Hypothalamus (tissue), 51 donors: ENCODE measurements around the gene ASB15.
A peak's percentile ranks its signal among the peaks of the same experiment; 100 is the strongest.

Experiments
- DNase-seq, 51 donors: peaks; one replicate each; lab custom pipeline; 2025; lab: John Stamatoyannopoulos, UW

Gene ASB15

DNA sequence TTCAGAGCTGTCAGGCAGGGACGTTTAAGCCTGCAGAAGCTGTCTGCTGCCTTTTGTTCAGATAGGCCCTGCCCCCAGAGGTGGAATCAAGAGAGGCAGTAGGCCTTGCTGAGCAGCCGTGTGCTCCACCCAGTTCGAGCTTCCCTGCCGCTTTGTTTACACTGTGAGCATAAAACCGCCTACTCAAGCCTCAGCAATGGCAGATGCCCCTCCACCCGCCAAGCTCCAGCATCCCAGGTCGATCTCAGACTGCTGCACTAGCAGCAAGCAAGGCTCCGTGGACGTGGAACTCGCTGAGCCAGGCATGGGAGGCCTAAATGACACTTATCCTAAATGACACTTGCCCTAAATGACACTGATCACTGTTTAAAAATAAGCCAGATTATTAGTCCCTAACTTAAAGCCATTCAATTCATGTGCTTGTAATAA is 6.8 kb upstream of the ASB15 start:
- DNase-seq = no peak

- no peak for DNase-seq
Measured at GRCh38 chr7:123598657-123599056, 3.0 kb upstream of the ASB15 start.

DNA sequence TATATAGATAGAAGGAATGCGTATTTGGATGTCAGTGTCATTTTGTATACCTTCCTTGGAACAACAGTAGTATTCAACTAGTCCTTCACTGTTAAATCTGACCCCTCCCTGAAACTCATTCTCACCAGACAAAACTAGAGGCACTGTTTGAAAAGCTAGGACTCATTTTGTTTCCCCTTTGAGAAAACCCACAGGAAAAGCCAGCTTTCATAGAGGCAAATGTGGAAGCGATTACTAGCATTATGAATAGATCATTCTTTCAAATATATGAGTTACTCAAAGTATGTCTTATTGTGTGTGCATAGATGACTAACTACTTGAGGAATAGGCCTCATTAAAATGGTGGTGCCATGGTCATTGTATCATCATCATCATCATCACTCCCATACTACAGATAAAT is 1.9 kb upstream of the ASB15 start:
- no peak for DNase-seq

DNA sequence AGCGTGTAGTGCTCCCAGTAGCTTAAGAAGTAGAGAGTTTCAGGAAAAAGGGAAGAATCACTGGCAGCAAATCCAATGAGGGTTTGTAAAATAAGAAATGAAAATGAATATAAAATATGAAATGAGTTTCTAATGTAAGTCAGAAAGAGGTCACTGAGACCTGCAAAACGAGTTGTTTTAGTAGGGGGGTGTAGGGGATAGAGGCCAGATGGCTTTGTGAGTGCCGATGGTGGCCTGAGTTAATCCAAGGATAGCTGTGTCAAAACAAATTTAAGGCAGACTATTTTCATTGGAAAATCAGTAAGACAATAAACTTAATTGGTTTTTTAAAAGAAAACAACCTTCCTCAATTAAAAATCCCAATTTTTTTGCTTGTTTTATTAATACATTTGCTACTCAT is 745 bp upstream of the ASB15 start:
- no peak for DNase-seq

DNA sequence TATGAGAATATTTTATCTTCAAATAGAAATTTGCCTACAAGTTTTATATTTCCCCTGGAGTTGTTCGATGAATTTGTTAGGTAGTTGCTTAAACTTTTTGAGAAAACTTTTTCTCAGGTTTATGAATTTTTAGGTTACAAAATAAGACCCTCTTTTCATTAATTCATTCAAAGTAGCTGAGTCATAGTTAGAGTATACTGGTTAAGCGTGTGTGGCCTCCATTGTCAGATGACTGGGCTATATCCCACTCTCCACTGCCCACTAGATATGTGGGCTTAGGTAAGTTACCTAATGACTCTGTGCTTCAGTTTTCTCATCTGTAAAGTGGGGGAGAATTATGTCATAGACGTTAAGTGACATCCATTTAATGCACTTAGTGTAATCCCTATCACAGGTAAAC is 1.0 kb downstream of the ASB15 start:
- no peak for DNase-seq

DNA sequence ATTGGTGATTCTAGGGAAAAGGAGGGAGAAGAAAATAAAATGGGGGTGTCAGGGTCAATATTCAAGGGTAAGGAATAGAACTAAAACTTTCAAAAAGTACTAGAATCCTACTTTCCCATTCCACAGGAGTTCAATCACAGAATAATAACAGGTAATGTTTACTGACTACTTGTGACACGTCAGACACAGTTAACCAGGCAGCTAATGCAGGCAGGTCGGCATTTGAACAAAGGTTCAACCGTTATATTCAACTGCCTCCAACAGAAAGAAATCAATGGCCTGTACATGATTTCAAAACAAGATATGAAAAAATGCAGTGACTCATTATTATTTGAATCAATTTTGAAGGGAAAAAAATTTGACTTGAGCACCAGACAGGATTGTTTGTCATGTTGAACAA is 3.1 kb downstream of the ASB15 start:
- no peak for DNase-seq

DNA sequence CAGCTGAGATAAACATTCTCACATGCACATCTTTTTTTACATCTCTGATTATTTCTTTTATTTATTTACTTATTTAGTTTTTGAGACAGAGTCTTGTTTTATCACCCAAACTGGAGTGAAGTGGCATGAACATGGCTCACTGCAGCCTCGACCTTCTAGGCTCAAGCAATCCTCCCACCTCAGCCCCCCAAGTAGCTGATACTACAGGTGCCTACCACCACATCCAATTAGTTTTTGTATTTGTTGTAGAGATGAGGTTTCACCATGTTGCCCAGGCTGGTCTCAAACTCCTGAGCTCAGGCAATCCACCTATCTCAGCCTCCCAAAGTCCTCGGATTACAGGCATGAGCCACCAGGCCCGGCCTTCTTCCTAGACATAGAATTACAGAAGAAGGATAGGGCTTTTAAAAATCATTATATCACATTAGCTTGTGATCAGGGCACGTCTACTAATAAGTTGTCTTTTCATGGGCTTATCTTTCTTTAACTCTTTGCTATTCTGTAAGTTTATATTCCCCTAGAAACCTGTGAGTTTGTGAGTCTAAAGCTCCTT is 5.9 kb downstream of the ASB15 start:
- DNase-seq = no peak

DNA sequence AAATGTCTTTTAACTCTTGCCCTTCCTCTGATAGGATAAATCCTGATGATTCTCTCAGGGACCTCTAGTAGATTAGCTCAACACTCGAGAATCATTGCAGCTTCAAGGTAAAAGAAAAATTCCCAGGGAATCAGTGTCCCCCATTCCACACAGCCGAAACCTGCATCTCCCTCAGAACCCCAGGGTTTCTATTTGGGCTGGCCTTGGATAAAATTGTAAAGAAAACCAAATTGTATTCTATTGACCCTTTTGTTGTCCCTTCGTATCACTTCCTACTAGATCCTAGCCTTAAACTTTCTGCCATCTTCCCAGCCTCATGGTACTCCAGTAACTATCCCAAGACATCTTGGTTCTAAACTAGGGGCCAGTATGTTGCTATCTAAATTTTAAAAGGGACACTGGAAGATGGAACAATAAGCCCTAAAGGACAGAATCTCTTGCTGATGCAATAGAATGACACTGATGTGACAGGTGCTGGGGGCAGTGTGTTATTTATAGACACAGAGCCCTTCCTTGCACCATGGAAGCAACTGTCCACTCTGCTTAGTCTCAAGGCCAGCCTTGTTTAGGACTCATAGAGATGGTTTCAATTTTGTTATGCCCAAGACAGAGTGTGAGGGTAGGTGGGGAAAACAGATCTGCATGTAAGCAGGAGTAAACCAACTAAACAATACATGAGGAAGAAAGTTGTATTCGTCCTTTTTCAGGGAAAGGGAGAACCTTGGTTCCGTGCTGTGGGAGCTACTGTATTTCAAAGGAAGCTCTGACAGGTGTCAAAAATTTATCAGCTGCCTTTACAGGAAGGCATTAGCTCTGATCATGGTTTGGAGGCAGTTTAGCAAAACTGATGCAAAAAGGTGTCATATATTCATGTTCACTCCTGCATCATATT is 7.6 kb downstream of the ASB15 start:
- DNase-seq = no peak

DNA sequence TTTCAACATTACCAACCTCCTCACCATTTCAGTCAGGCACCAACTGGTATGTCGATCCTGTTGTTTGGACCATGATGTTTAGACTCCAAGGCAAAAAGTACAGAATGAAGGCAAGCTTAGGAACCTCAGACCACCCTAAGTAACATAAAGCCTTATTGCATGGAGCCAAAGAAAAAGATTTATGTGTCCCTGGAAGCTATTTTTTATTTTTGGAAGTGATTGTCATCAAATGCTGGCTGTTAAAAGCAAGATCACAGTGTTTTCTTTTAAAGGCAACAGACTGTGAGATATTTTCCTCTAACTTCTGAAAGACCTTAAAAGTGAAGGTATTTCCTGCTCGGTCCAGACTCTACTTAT is 8.2 kb downstream of the ASB15 start:
- DNase-seq = no peak

DNA sequence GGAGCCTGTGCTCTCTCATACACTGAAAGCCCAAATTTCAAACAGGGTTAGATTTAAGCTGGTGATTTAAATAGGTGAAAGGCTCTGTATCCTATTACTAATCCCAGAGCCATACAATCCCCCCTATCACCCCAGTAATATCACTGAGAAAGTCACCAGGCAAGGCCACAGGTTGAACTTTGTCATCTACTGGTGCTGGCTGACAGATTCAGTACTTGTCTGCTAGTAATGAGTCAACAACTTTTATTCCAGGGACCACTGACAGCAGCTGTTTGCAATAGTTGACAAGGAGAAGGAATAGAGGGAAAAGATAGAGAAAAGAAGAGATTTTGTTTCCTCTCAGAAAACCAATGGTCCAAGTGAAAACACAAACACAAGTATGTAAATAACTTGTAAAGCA is 10.4 kb downstream of the ASB15 start:
- no peak for DNase-seq

DNA sequence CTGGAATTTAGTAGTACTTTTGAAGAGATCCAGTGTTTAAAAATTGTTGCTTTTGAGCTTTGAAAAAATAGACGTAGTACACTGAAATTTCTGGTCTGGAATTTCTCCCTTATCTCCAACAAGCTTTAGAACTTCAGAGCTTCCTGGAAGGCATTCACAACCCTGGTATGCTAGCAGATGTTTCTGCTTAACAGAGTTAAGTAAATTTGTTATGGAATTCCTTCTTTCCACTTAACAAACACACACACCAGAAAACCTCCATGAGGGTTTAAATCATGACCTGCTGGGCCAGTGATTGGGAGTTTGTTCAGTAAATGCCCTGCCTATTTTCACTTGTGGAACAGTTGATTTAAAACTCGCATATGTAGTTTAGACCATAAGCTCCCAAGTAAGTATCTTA is 13.7 kb downstream of the ASB15 start:
- no peak for DNase-seq

DNA sequence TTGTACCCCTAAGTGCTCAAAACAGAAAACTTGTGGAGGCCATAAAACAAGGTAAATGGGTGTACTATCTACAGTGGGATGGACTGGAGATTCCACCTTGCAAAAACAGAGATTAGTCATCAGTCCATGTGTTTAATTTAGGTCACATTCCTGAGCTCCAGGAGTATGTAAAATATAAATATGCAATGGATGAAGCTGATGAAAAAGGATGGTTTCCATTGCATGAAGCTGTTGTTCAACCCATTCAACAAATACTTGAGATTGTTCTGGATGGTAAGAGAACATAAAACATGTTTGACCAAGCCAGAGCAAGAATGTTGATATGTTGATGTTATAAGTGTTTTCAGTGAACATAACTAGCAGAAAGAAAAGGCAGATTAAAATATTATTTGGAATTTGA is 14.6 kb downstream of the ASB15 start:
- no peak for DNase-seq

GRCh38 chr7:123621707-123622106 is 20.1 kb downstream of the ASB15 start:
- no peak for DNase-seq

DNA sequence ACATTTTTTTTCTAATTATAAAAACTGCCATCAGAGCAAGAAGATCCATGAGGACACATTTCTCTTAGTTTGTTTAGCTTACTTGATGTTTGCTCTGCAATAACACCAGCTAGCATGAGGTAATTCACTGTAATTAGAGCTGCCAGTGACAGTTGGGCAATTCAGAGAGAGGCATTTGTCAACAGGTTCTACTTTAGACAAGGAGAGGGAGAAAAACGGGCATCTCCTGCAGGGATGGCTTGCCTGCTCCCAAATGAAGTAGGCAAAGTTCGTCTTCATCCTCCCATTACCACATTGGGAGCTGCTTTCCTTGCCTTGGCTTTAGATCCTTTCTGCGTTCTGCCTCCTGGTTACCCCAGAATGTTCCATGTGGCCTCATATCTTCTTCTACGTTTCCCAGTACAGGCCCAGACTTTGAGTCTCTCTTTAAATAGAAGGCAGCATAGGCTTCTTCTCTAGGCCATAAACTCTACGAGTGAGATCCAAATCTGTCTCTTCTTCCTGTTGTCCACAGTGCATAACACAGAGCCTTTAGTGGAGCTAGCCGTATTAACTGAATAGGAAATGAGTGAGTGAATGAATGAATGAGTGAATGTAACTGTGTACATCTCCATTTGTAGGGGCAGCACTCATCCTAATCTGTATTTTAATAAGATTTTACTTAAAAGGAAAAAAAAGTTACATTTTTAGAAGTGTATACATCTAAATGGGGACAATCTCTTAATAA is 21.2 kb downstream of the ASB15 start:
- no peak for DNase-seq

DNA sequence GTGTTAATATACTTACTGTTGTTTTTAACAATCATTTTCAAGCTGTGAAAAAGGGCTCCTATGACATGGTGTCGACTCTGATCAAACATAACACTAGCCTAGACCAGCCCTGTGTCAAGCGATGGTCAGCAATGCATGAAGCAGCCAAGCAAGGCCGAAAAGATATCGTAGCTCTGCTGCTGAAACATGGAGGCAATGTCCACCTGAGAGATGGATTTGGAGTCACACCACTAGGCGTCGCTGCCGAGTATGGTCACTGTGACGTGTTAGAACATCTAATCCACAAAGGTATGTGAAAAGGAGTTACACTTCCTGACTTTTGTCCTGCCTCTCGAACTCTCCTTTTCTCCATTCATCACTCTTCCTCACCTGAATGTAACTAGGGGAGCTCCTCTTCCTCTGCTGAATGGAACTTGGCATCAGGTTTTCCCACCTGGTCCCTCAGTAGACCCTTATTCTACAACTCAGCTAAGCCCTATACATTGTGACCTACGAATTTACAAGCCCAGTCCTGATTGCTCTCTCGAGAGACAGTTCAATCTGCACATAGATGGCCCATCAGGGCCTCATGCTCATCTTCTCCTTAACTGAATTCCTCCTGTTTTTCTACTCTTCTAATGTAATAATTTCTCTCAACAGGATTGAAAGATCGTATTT is 23.0 kb downstream of the ASB15 start:
- peak in 3 of 51 donors; percentile 2 to 8 (median 2) for DNase-seq

DNA sequence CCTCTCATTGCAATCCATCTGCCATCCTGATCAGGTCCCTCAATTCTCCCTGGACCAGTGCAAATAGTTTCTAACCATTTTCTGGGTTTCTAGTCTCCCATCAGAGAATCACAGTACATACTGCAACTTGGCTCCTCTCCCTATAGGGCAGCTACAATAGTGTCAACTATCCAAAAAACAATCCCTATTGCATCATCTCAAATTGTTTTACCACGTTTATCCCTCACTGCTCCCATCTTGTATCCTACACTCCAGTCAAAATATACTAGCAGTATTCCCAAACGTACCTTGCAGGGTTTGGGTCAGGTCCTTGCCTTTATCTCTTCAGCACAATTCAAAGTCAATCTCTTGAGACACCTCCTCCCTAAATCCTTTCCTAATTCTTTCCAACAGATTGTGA is 23.6 kb downstream of the ASB15 start:
- no peak for DNase-seq

DNA sequence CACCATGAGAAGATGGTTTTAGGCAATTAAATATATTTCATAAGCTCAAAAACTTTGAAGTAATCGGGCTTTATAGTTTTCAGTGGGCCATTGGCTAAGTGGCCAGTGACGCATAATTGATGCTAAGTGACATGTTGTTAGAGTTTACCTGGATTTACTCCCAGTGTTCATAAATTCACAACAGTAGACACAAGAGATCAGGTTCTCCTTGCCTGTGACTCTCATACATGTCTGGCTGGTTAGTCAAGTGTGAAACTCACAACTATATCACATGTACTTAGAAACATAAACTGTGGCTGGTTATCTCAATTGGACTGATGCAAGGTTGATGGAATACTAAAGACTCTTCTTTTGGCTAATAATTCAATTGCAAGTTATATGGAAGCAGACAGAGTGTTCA is 26.2 kb downstream of the ASB15 start:
- DNase-seq = no peak

- DNase-seq = no peak
Measured at GRCh38 chr7:123628829-123629228, 27.2 kb downstream of the ASB15 start.

- DNase-seq = no peak
Measured at GRCh38 chr7:123629281-123629680, 27.7 kb downstream of the ASB15 start.

GRCh38 chr7:123632808-123633207 is 31.2 kb downstream of the ASB15 start:
- DNase-seq = no peak

DNA sequence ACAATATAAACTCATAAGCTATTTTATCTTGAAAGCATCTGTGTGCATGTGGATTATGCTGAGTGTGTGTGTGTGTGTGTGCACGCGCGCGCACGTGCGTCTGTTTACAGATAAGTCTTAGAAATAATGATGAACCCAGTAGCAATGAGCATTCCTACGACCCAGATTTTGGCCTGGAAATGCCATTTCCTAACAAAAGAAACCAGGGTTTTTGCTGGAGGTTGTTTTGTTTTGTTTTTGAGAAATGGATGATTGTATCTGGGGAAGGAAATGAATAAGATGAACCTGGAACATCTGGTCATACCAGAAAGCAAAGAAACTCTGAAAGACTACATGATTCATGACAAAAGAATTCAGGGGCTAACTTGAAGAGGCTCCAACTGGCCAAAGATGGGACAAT is 31.9 kb downstream of the ASB15 start:
- DNase-seq = no peak
